Body of pancreas (tissue), 4 donors: ENCODE measurements around the gene GSDME.

Source experiments
- POLR2A ChIP-seq, 3 donors: fragments of 450-650 bp; IDR thresholded peaks; one replicate each; pipeline ENCODE4 v1.6.1; 2016; ENCODE audit warnings: antibody characterized with exemption in 3 of 3, mild to moderate bottlenecking in 2 of 3
- TF ChIP-seq, protein P1 (sequence below), 7 experiments: fragments of 450-650 bp in 4 of 7; fragments of 200-600 bp in 3 of 7; sonication (generic) in 3 of 7; IDR thresholded peaks; one replicate each; pipeline ENCODE4 v1.5.1; 2016 to 2019; ENCODE audit warnings: antibody characterized with exemption in 7 of 7

DNA sequence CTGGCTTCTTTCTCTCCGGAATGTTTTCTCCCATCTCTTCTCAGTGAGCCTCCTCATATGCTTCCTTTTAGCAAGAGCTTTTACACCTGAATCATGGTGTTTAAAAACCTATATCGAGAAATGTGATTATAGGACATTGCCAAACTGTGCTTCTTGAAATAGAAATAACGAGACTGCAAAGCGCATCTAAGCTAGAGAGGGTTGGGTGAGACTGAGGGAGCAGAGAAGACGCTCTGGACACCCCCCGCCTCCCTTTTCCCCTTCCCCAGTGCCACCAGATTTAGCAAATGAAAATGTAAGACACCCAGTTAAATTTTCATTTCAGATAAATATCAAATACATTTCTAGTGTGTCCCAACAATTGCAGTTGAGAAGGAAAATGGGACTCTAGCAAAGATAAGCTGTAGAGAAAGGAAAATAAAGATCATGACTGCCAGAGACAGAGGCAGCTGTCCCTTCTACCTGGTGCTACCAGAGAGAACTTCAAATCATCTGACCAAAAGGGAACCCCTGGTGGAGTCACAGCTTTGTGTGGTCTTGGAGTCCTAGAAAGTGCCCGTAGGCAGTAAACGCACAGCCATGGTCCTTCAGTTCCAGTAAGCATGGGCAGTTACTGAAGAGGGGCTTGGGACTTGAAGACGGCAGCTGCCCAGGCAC lies 14.6 kb downstream of the GSDME start:
- TF ChIP-seq, protein P1, sequence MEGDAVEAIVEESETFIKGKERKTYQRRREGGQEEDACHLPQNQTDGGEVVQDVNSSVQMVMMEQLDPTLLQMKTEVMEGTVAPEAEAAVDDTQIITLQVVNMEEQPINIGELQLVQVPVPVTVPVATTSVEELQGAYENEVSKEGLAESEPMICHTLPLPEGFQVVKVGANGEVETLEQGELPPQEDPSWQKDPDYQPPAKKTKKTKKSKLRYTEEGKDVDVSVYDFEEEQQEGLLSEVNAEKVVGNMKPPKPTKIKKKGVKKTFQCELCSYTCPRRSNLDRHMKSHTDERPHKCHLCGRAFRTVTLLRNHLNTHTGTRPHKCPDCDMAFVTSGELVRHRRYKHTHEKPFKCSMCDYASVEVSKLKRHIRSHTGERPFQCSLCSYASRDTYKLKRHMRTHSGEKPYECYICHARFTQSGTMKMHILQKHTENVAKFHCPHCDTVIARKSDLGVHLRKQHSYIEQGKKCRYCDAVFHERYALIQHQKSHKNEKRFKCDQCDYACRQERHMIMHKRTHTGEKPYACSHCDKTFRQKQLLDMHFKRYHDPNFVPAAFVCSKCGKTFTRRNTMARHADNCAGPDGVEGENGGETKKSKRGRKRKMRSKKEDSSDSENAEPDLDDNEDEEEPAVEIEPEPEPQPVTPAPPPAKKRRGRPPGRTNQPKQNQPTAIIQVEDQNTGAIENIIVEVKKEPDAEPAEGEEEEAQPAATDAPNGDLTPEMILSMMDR (IDR thresholded peaks at IDR 0.05): no peak
- no peak for TF ChIP-seq POLR2A (IDR thresholded peaks at IDR 0.05)
